C4-2B (cell line): ENCODE results near the gene KDM5A.

Experiments used
- ZFX ChIP-seq: fragments of 450-650 bp; IDR thresholded peaks from 2 replicates; pipeline ENCODE4 v1.6.1; 2017
- TF ChIP-seq, protein P1 (sequence below): fragments of 450-650 bp; conservative IDR thresholded peaks from 2 replicates; pipeline ENCODE4 v1.5.1; 2017; ENCODE audit warnings: mild to moderate bottlenecking

DNA sequence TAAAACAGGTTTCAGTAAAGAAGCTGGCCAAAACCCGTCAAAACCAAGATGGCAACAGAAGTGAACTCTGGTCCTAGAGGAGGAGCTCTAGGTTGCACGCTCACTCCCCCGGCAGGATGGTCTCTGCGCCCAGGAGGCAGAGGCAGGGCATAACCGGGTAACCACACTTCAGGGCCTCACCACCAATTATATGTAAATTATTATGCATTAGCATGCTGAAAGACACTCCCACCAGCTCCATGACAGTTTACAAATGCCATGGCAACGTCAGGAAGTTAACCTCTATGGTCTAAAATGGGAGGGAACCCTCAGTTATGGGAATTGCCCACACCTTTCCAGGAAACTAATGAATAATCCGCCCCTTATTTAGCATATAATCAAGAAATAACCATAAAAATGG is 155.1 kb downstream of the KDM5A start:
- TF ChIP-seq, protein P1, sequence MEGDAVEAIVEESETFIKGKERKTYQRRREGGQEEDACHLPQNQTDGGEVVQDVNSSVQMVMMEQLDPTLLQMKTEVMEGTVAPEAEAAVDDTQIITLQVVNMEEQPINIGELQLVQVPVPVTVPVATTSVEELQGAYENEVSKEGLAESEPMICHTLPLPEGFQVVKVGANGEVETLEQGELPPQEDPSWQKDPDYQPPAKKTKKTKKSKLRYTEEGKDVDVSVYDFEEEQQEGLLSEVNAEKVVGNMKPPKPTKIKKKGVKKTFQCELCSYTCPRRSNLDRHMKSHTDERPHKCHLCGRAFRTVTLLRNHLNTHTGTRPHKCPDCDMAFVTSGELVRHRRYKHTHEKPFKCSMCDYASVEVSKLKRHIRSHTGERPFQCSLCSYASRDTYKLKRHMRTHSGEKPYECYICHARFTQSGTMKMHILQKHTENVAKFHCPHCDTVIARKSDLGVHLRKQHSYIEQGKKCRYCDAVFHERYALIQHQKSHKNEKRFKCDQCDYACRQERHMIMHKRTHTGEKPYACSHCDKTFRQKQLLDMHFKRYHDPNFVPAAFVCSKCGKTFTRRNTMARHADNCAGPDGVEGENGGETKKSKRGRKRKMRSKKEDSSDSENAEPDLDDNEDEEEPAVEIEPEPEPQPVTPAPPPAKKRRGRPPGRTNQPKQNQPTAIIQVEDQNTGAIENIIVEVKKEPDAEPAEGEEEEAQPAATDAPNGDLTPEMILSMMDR = no peak
- no peak for TF ChIP-seq ZFX
